Measurements from ENCODE around the gene CDKAL1.

DNA sequence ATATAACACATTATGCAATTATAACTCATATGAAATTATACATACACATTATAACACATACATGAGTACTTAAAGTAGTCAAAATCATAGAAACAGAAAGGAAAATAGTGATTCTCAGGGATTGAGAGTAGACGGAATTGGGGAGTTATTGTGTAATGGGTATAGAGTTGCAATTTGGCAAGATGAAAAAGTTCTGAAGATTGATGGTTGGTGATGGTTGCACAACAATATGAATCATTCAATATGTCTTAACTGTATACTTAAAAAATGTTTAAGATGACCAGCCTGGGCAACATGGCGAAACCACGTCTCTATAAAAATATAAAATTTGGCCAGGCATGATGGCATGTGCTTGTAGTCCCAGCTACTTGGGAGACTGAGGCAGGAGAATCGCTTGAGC, 372.7 kb downstream of the CDKAL1 start:
- TF ChIP-seq EZH2 (IDR thresholded peaks at IDR 0.05; ENCODE audit: borderline replicate concordance, low read depth, low read length) (no peak), GTF2E2 (tag; IDR thresholded peaks at IDR 0.05) (no peak), CREB1 (IDR thresholded peaks at IDR 0.05) (no peak), CREB1 (CRISPR knock-in tag; IDR thresholded peaks at IDR 0.05) (no peak), EGR1 (conservative IDR thresholded peaks at IDR 0.05) (no peak), PTTG1 (tag; IDR thresholded peaks at IDR 0.05; ENCODE audit: low read depth) (no peak), SMC3 (conservative IDR thresholded peaks at IDR 0.05; ENCODE audit: insufficient read depth, low read depth, low read length) (no peak), EP300 (IDR thresholded peaks at IDR 0.05; ENCODE audit: low read length) (no peak), POLR2AphosphoS5 (IDR thresholded peaks at IDR 0.05; ENCODE audit: control insufficient read depth, insufficient read depth, low read depth, low read length) (no peak), JUND (IDR thresholded peaks at IDR 0.05; ENCODE audit: borderline replicate concordance, low read depth, low read length) (no peak), JUND (tag; IDR thresholded peaks at IDR 0.05; ENCODE audit: borderline replicate concordance, low read depth, low read length) (no peak)
- TF ChIP-seq, protein P1, sequence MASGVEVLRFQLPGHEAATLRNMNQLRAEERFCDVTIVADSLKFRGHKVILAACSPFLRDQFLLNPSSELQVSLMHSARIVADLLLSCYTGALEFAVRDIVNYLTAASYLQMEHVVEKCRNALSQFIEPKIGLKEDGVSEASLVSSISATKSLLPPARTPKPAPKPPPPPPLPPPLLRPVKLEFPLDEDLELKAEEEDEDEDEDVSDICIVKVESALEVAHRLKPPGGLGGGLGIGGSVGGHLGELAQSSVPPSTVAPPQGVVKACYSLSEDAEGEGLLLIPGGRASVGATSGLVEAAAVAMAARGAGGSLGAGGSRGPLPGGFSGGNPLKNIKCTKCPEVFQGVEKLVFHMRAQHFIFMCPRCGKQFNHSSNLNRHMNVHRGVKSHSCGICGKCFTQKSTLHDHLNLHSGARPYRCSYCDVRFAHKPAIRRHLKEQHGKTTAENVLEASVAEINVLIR (CRISPR knock-in tag; IDR thresholded peaks at IDR 0.05), result no peak
- TF ChIP-seq, protein P2, sequence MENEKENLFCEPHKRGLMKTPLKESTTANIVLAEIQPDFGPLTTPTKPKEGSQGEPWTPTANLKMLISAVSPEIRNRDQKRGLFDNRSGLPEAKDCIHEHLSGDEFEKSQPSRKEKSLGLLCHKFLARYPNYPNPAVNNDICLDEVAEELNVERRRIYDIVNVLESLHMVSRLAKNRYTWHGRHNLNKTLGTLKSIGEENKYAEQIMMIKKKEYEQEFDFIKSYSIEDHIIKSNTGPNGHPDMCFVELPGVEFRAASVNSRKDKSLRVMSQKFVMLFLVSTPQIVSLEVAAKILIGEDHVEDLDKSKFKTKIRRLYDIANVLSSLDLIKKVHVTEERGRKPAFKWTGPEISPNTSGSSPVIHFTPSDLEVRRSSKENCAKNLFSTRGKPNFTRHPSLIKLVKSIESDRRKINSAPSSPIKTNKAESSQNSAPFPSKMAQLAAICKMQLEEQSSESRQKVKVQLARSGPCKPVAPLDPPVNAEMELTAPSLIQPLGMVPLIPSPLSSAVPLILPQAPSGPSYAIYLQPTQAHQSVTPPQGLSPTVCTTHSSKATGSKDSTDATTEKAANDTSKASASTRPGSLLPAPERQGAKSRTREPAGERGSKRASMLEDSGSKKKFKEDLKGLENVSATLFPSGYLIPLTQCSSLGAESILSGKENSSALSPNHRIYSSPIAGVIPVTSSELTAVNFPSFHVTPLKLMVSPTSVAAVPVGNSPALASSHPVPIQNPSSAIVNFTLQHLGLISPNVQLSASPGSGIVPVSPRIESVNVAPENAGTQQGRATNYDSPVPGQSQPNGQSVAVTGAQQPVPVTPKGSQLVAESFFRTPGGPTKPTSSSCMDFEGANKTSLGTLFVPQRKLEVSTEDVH (IDR thresholded peaks at IDR 0.05; ENCODE audit: low read depth, partially characterized antibody), result no peak
- TF ChIP-seq, protein P3, sequence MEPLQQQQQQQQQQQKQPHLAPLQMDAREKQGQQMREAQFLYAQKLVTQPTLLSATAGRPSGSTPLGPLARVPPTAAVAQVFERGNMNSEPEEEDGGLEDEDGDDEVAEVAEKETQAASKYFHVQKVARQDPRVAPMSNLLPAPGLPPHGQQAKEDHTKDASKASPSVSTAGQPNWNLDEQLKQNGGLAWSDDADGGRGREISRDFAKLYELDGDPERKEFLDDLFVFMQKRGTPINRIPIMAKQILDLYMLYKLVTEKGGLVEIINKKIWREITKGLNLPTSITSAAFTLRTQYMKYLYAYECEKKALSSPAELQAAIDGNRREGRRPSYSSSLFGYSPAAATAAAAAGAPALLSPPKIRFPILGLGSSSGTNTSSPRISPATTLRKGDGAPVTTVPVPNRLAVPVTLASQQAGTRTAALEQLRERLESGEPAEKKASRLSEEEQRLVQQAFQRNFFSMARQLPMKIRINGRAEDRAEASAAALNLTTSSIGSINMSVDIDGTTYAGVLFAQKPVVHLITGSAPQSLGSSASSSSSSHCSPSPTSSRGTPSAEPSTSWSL (CRISPR knock-in tag; IDR thresholded peaks at IDR 0.05; ENCODE audit: borderline replicate concordance), result no peak

Measured in K562 (cell line).